Activated effector memory CD4-positive, alpha-beta T cell treated with anti-CD3 and anti-CD28 coated beads, Interleukin-2, amount 50 U/mL, for 16 hours (primary cell): Measurements from ENCODE around the gene BAZ1B.
A peak's percentile ranks its signal among the peaks of the same experiment; 100 is the strongest.
"Not testable (repeated sequence)": the region's sequence is repeated elsewhere in the genome, so short reads cannot be mapped to it uniquely, and the experiment has no call there.

Experiments
- DNase-seq: peaks from one replicate; pipeline ENCODE4 v3.0.0-alpha.2; 2020

Gene BAZ1B

GRCh38 chr7:73539709-73540108, 17.6 kb upstream of the BAZ1B start:
- no peak for DNase-seq

- DNase-seq: not testable (repeated sequence)
Observed at GRCh38 chr7:73538510-73538909, 16.4 kb upstream of the BAZ1B start.

GRCh38 chr7:73537051-73537450, 15.0 kb upstream of the BAZ1B start:
- DNase-seq: no peak

- DNase-seq: no peak
Observed at GRCh38 chr7:73536479-73536878, 14.4 kb upstream of the BAZ1B start.

- DNase-seq: not testable (repeated sequence)
Observed at GRCh38 chr7:73535918-73536317, 13.8 kb upstream of the BAZ1B start.

GRCh38 chr7:73533742-73534141, 11.6 kb upstream of the BAZ1B start:
- no peak for DNase-seq

- DNase-seq: no peak
Observed at GRCh38 chr7:73532224-73532623, 10.1 kb upstream of the BAZ1B start.

GRCh38 chr7:73530800-73531199, 8.7 kb upstream of the BAZ1B start:
- DNase-seq: no peak

GRCh38 chr7:73526896-73527821, 5.1 kb upstream of the BAZ1B start:
- DNase-seq: no peak

GRCh38 chr7:73526158-73526494, 4.0 kb upstream of the BAZ1B start:
- DNase-seq: not testable (repeated sequence)

- no peak for DNase-seq
Observed at GRCh38 chr7:73521636-73522104, 423 bp downstream of the BAZ1B start.

GRCh38 chr7:73520673-73521635, 1.1 kb downstream of the BAZ1B start:
- DNase-seq: peak; percentile 68

- peak; percentile 77 for DNase-seq
Observed at GRCh38 chr7:73519867-73520672, 2.0 kb downstream of the BAZ1B start.

GRCh38 chr7:73518470-73518869, 3.6 kb downstream of the BAZ1B start:
- peak; percentile 53 for DNase-seq

- DNase-seq: peak; percentile 31
Observed at GRCh38 chr7:73517241-73517995, 4.7 kb downstream of the BAZ1B start.

GRCh38 chr7:73515178-73515577, 6.9 kb downstream of the BAZ1B start:
- peak; percentile 55 for DNase-seq

- peak; percentile 21 for DNase-seq
Observed at GRCh38 chr7:73512018-73512780, 9.9 kb downstream of the BAZ1B start.

- no peak for DNase-seq
Observed at GRCh38 chr7:73509463-73509862, 12.6 kb downstream of the BAZ1B start.

- no peak for DNase-seq
Observed at GRCh38 chr7:73507556-73507955, 14.5 kb downstream of the BAZ1B start.

- no peak for DNase-seq
Observed at GRCh38 chr7:73504920-73505319, 17.2 kb downstream of the BAZ1B start.

- DNase-seq: no peak
Observed at GRCh38 chr7:73504017-73504416, 18.1 kb downstream of the BAZ1B start.
